Neural progenitor cell (in vitro differentiated cells): ENCODE data around the gene TLR5. TPM values are rescaled to one million over a fixed set of nuclear protein-coding genes. Genes with fewer than 3 reads are reported as not detected.

Source experiments
- DNase-seq: peaks from one replicate; pipeline ENCODE4 v3.0.0-alpha.2; 2016; ENCODE audit warnings: low spot score
- H2AFZ ChIP-seq: fragments of 200-600 bp; sonication (generic); replicated peaks from 2 replicates; pipeline ENCODE4 v1.6.1; 2016; ENCODE audit warnings: antibody characterized with exemption
- H3F3A ChIP-seq: fragments of 200-600 bp; sonication (generic); 2 replicates; pipeline ENCODE4 v1.6.1; 2016; ENCODE audit warnings: antibody characterized with exemption, low read depth
- H3K27ac ChIP-seq: fragments of 200-600 bp; sonication (generic); 2 replicates; pipeline ENCODE4 v1.5.1; 2016; ENCODE audit warnings: mild to moderate bottlenecking
- H3K27me3 ChIP-seq: fragments of 200-600 bp; sonication (generic); 2 replicates; pipeline ENCODE4 v1.6.1; 2016; ENCODE audit warnings: mild to moderate bottlenecking, moderate library complexity
- H3K36me3 ChIP-seq: fragments of 200-600 bp; sonication (generic); 2 replicates; pipeline ENCODE4 v1.5.1; 2016
- H3K4me1 ChIP-seq: fragments of 200-600 bp; sonication (generic); 2 replicates; pipeline ENCODE4 v1.6.1; 2016; ENCODE audit warnings: mixed run types
- H3K4me2 ChIP-seq: fragments of 200-600 bp; sonication (generic); 2 replicates; pipeline ENCODE4 v1.6.1; 2016
- H3K4me3 ChIP-seq: fragments of 200-600 bp; sonication (generic); 2 replicates; pipeline ENCODE4 v1.5.1; 2016
- H3K79me2 ChIP-seq: fragments of 200-600 bp; sonication (generic); 2 replicates; pipeline ENCODE4 v1.6.1; 2016; ENCODE audit warnings: low read depth
- H3K9ac ChIP-seq: fragments of 200-600 bp; sonication (generic); 2 replicates; pipeline ENCODE4 v1.6.1; 2016
- H3K9me3 ChIP-seq: fragments of 200-600 bp; sonication (generic); 2 replicates; pipeline ENCODE4 v1.5.1; 2016; ENCODE audit warnings: low read depth
- H4K20me1 ChIP-seq: fragments of 200-600 bp; sonication (generic); 2 replicates; pipeline ENCODE4 v1.6.1; 2016; ENCODE audit warnings: low read depth
- H3K27ac Mint-ChIP-seq: 3 replicates; pipeline ENCODE4 v1.8.0; 2021; ENCODE audit warnings: mixed read lengths
- H3K27me3 Mint-ChIP-seq: 2 replicates; pipeline ENCODE4 v1.8.0; 2022; ENCODE audit warnings: low read depth, mild to moderate bottlenecking, inconsistent platforms, moderate library complexity, mixed read lengths; ENCODE audit not compliant: insufficient read depth
- H3K36me3 Mint-ChIP-seq: 3 replicates; pipeline ENCODE4 v1.8.0; 2021; ENCODE audit warnings: mixed read lengths
- H3K4me1 Mint-ChIP-seq: 3 replicates; pipeline ENCODE4 v1.8.0; 2021; ENCODE audit warnings: mixed read lengths
- H3K4me3 Mint-ChIP-seq: 3 replicates; pipeline ENCODE4 v1.8.0; 2021; ENCODE audit warnings: mild to moderate bottlenecking, moderate library complexity, mixed read lengths
- H3K9me3 Mint-ChIP-seq: 3 replicates; pipeline ENCODE4 v1.8.0; 2020; ENCODE audit warnings: mixed read lengths
- EZH2 ChIP-seq: fragments of 200-600 bp; sonication (generic); IDR thresholded peaks from 2 replicates; pipeline ENCODE4 v1.6.1; 2017; ENCODE audit warnings: antibody characterized with exemption, mild to moderate bottlenecking, moderate library complexity
- EZH2phosphoT487 ChIP-seq: fragments of 200-600 bp; sonication (generic); IDR thresholded peaks from 2 replicates; pipeline ENCODE4 v1.6.1; 2017; ENCODE audit warnings: antibody characterized with exemption
- total RNA-seq: library from RNA; depleted of rRNA; stranded (reverse); fragments of >200 nt; gene quantifications from 2 replicates; pipeline ENCODE4 v1.2.3, GENCODE V29; 2015; ENCODE audit warnings: low replicate concordance
- TF ChIP-seq, protein P1 (sequence below): fragments of 200-600 bp; sonication (generic); IDR thresholded peaks from 2 replicates; pipeline ENCODE4 v1.5.1; 2017; ENCODE audit warnings: antibody characterized with exemption, mild to moderate bottlenecking

The TLR5 gene
- total RNA-seq, 1 donor from 2014 or later, result 0.30 TPM

DNA sequence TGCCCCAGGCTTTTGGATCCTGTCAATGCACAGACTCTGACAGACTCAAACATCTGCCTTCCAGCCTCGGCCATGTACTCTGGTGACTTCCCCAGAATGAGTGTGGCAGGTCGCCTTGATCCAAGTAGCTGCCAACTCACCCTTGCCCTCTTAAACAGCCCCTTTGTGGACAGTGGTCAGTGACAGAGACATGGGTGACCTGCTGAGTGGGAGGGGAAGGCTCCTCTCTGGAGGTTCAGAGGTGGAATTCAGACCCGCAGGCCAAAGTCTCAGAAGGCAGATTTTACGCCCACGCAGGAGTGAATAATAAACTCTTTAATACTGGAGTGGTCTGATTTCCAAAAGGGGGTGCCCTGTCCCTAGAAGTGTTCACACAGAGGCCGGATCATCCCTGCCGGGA lies 63.5 kb downstream of the TLR5 start:
- Histone ChIP-seq H3K9me3 (no peaks in the 10 kb centered on the region), H2AFZ (no peak overlapping the region), H3K4me2 (no peak overlapping the region), H3K79me2 (no peaks in the 10 kb centered on the region), H3K27ac (no peak overlapping the region), H3K4me1 (peaks cover 12% of the 10 kb centered on the region), H3K4me3 (no peak overlapping the region), H3F3A (peaks cover 4% of the 10 kb centered on the region), H3K36me3 (no peaks in the 10 kb centered on the region), H3K9ac (no peak overlapping the region), H3K27me3 (no peaks in the 10 kb centered on the region), H4K20me1 (no peaks in the 10 kb centered on the region)
- H3K27ac Mint-ChIP-seq, result peak overlapping the region; percentile 93
- H3K36me3 Mint-ChIP-seq, result peaks cover 1% of the 10 kb centered on the region
- H3K4me1 Mint-ChIP-seq, result peaks cover 23% of the 10 kb centered on the region
- no peaks in the 10 kb centered on the region for H3K9me3 Mint-ChIP-seq
- TF ChIP-seq, protein P1, sequence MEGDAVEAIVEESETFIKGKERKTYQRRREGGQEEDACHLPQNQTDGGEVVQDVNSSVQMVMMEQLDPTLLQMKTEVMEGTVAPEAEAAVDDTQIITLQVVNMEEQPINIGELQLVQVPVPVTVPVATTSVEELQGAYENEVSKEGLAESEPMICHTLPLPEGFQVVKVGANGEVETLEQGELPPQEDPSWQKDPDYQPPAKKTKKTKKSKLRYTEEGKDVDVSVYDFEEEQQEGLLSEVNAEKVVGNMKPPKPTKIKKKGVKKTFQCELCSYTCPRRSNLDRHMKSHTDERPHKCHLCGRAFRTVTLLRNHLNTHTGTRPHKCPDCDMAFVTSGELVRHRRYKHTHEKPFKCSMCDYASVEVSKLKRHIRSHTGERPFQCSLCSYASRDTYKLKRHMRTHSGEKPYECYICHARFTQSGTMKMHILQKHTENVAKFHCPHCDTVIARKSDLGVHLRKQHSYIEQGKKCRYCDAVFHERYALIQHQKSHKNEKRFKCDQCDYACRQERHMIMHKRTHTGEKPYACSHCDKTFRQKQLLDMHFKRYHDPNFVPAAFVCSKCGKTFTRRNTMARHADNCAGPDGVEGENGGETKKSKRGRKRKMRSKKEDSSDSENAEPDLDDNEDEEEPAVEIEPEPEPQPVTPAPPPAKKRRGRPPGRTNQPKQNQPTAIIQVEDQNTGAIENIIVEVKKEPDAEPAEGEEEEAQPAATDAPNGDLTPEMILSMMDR, result no peak
- TF ChIP-seq EZH2, result no peak
- no peak for TF ChIP-seq EZH2phosphoT487
- peaks cover 7% of the 10 kb centered on the region for H3K27me3 Mint-ChIP-seq
- H3K4me3 Mint-ChIP-seq, result no peak overlapping the region
- no peak for DNase-seq

DNA sequence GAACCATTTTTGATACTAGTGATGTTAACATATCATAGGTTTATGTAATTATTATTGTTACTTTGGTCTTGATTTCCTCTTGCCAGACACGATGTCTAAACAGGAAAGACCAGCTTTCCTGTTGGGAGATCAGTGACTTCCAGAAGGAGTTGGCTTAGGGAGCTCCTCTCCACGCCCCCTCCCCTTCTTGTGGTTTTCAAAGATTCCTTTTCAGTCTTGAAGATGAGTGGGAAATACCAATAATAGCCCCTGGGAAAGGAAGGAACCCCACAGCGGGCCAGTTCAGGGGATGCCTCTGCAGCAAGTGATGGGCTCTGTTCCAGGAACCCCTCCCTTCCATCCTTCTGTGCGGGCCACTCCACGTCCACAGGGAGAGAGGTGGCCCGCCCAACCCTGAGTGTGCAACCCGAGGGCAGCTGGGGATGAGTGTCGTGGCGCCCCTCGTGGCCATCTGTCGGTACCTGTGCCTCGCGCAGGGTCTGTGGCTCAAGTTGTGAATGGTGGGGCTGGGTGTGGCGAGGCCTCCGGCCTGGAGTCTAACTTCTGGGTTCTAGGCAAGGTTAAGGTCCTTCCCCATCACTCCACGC lies 65.7 kb downstream of the TLR5 start:
- Histone ChIP-seq H3K79me2 (no peaks in the 10 kb centered on the region), H3K36me3 (no peaks in the 10 kb centered on the region), H4K20me1 (no peaks in the 10 kb centered on the region), H3K4me2 (no peak overlapping the region), H3K9ac (no peak overlapping the region), H3K4me1 (peaks cover 14% of the 10 kb centered on the region), H3K27me3 (no peaks in the 10 kb centered on the region), H3K4me3 (no peak overlapping the region), H3K27ac (no peak overlapping the region), H2AFZ (no peak overlapping the region), H3F3A (peaks cover 4% of the 10 kb centered on the region), H3K9me3 (no peaks in the 10 kb centered on the region)
- Mint-ChIP-seq H3K27ac (no peak overlapping the region), H3K4me3 (no peak overlapping the region), H3K36me3 (peaks cover 1% of the 10 kb centered on the region), H3K27me3 (peaks cover 6% of the 10 kb centered on the region), H3K4me1 (peaks cover 27% of the 10 kb centered on the region), H3K9me3 (no peaks in the 10 kb centered on the region)
- no peak for DNase-seq
- TF ChIP-seq EZH2, result no peak
- TF ChIP-seq EZH2phosphoT487, result no peak
- TF ChIP-seq, protein P1, result no peak

GRCh38 chr1:223076362-223076761 lies 66.7 kb downstream of the TLR5 start:
- H3K79me2 ChIP-seq, result no peaks in the 10 kb centered on the region
- no peaks in the 10 kb centered on the region for H3K9me3 Mint-ChIP-seq
- H3F3A ChIP-seq, result peaks cover 4% of the 10 kb centered on the region
- H3K4me1 Mint-ChIP-seq, result peaks cover 24% of the 10 kb centered on the region
- no peaks in the 10 kb centered on the region for H3K9me3 ChIP-seq
- peaks cover 1% of the 10 kb centered on the region for H3K36me3 Mint-ChIP-seq
- H3K36me3 ChIP-seq, result no peaks in the 10 kb centered on the region
- no peak for DNase-seq
- no peak overlapping the region for H2AFZ ChIP-seq
- H3K27ac ChIP-seq, result no peak overlapping the region
- H3K9ac ChIP-seq, result no peak overlapping the region
- no peak overlapping the region for H3K27ac Mint-ChIP-seq
- H3K4me3 Mint-ChIP-seq, result no peak overlapping the region
- TF ChIP-seq, protein P1, result no peak
- TF ChIP-seq EZH2phosphoT487, result no peak
- TF ChIP-seq EZH2, result no peak
- no peak overlapping the region for H3K4me2 ChIP-seq
- peaks cover 6% of the 10 kb centered on the region for H3K27me3 Mint-ChIP-seq
- H3K4me1 ChIP-seq, result peaks cover 14% of the 10 kb centered on the region
- H3K4me3 ChIP-seq, result no peak overlapping the region
- no peaks in the 10 kb centered on the region for H3K27me3 ChIP-seq
- no peaks in the 10 kb centered on the region for H4K20me1 ChIP-seq
